ENCODE measurements around the gene PHETA1.
"Not testable (repeated sequence)": the region's sequence is repeated elsewhere in the genome, so short reads cannot be mapped to it uniquely, and the experiment has no call there.

Gene PHETA1

GRCh38 chr12:111405149-111405858, 36.4 kb upstream of the PHETA1 start:
- peak; percentile 96 for DNase-seq (ENCODE audit: low read depth)

GRCh38 chr12:111404362-111405148, 35.7 kb upstream of the PHETA1 start:
- DNase-seq (ENCODE audit: low read depth) = peak; percentile 50

- not testable (repeated sequence) for DNase-seq (ENCODE audit: low read depth)
Measured at GRCh38 chr12:111402490-111402824, 33.6 kb upstream of the PHETA1 start.

GRCh38 chr12:111401167-111401605, 32.3 kb upstream of the PHETA1 start:
- no peak for DNase-seq (ENCODE audit: low read depth)

- DNase-seq (ENCODE audit: low read depth) = not testable (repeated sequence)
Measured at GRCh38 chr12:111399741-111400404, 31.0 kb upstream of the PHETA1 start.

GRCh38 chr12:111398530-111398929, 29.6 kb upstream of the PHETA1 start:
- peak; percentile 48 for DNase-seq (ENCODE audit: low read depth)

- peak; percentile 96 for DNase-seq (ENCODE audit: low read depth)
Measured at GRCh38 chr12:111396726-111397445, 28.0 kb upstream of the PHETA1 start.

- DNase-seq (ENCODE audit: low read depth) = not testable (repeated sequence)
Measured at GRCh38 chr12:111396271-111396670, 27.4 kb upstream of the PHETA1 start.

GRCh38 chr12:111395336-111396187, 26.7 kb upstream of the PHETA1 start:
- no peak for DNase-seq (ENCODE audit: low read depth)

GRCh38 chr12:111394480-111394879, 25.6 kb upstream of the PHETA1 start:
- no peak for DNase-seq (ENCODE audit: low read depth)

GRCh38 chr12:111393700-111394300, 24.9 kb upstream of the PHETA1 start:
- DNase-seq (ENCODE audit: low read depth) = peak; percentile 79

- no peak for DNase-seq (ENCODE audit: low read depth)
Measured at GRCh38 chr12:111390910-111391309, 22.0 kb upstream of the PHETA1 start.

- no peak for DNase-seq (ENCODE audit: low read depth)
Measured at GRCh38 chr12:111389635-111390034, 20.7 kb upstream of the PHETA1 start.

GRCh38 chr12:111387747-111388323, 18.9 kb upstream of the PHETA1 start:
- DNase-seq (ENCODE audit: low read depth) = no peak

- no peak for DNase-seq (ENCODE audit: low read depth)
Measured at GRCh38 chr12:111386885-111387284, 18.0 kb upstream of the PHETA1 start.

GRCh38 chr12:111384596-111384995, 15.7 kb upstream of the PHETA1 start:
- DNase-seq (ENCODE audit: low read depth) = no peak

GRCh38 chr12:111379942-111380554, 11.2 kb upstream of the PHETA1 start:
- DNase-seq (ENCODE audit: low read depth) = no peak

GRCh38 chr12:111377440-111377839, 8.5 kb upstream of the PHETA1 start:
- DNase-seq (ENCODE audit: low read depth) = no peak

- DNase-seq (ENCODE audit: low read depth) = not testable (repeated sequence)
Measured at GRCh38 chr12:111373231-111373630, 4.3 kb upstream of the PHETA1 start.
